Activated effector memory CD4-positive, alpha-beta T cell treated with Interleukin-2 at 50 U/mL for 16 hours (primary cell): ENCODE data around the gene SMARCA5.
A peak's percentile ranks its signal among the peaks of the same experiment; 100 is the strongest.

Experiments used
- DNase-seq: peaks from one replicate; pipeline ENCODE4 v3.0.0-alpha.2; 2020

The SMARCA5 gene

DNA sequence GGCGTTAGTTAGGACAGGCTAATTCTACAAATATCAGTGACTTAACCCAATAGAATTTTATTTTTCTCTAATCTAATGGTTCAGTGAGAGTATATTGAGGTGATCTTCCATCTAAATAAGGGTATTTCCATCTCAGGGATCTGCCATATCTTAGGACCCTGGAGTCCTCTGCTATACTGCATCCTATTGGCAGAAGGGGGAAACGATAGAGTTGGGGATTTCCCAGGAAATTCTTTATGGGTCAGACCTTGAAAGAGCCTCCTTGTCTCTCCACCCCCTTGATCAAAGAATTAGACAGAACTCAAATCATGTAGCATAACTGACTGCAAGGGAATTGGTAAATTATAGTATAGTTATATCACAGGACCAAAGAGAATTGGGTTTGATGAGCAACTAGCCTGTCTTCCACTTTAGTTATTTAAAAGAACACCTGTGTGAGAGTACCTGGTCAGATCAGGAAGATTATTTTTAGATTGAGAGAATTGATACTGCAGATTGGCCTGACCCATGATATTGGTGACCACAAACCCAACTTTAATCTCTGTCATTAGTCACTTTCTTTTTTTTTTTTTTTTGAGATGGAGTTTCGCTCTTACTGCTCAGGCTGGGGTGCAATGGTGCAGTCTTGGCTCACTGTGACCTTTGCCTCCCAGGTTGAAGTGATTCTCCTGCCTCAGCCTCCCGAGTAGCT, 25.6 kb downstream of the SMARCA5 start:
- no peak for DNase-seq

DNA sequence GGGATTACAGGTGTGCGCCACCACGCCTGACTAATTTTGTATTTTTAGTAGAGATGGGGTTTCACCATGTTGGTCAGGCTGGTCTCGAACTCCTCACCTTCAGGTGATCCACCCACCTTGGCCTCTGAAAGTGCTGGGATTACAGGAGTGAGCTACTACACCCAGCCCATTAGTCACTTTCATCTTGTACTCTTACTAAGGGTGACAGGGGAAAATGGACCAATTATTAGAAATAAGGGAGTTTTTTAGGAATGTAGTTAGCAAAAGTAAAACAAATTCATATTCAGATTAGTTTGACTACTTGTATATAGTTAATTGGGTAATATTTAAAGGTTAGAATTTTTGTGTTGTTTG, 26.1 kb downstream of the SMARCA5 start:
- DNase-seq: no peak

DNA sequence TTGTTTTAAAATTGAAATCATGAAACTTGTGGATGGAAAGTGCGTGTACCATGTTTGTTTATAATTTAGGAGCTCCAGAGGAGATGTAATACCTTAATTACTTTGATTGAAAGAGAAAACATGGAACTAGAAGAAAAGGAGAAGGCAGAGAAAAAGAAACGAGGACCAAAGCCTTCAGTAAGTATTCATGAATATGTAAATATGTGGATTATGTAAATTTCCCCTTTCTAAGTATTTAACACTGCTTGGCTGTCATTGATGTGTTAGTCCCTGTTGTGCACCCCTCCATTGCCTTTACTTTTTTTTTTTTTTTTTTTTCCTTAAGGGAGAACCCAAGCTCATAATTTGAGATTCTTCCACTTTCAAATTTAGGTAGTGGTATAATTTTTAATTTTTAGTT, 36.4 kb downstream of the SMARCA5 start:
- DNase-seq: no peak

DNA sequence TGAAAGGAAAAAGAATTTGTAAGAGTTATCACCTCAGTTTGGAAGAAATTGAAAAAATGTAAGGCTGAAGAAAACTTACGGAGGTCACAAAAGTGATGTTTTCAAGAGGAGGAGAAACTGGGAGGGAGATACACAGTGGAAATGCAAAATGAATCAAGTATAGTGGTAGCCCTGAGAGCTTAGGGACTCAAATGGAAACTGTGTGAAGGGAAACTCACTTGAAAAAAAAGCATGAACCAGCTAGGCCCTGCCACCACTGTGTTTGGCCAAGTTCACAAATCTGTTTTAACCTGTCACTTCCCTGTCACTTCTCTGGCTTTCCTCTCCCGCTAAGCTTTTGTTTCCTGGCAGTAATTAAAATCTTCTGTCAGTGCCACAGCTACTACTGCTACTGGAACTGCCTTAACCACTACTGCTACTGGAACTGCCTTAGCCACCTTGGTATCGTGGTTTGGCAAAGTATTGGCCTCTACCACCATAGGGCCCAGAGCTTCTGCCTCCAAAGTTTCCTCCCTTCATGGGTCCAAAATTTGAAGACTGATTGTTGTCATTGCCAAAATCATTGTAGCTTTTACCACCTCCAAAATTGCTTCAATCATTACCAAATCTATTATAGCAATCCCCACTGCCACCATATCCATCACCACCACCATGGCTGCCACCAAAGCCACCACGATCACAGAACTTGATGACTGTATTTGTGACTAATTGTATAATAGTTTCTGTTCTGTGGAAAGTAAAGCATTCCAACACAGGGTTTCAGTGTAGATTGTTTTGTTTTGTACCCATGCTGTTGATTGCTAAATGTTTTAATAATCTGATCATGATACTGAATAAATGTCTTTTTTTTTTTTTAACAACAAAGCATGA, 41.5 kb downstream of the SMARCA5 start:
- no peak for DNase-seq

DNA sequence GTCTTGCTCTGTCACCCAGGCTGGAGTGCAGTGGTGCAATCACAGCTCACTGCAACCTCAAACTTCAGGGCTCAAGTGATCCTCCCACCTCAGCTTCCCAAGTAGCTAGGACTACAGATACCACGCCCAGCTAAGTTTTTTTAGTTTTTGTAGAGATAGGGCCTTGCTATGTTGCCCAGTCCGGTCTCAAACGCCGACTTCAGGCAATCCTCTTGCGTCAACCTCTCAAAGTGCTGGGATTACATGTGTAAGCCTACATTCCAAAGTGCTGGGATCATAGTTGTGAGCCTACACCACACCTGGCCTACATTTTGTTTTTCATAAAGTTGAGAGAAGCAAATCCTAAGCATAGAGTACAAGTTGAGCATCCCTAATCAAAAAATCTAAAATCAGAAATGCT, 42.2 kb downstream of the SMARCA5 start:
- no peak for DNase-seq

DNA sequence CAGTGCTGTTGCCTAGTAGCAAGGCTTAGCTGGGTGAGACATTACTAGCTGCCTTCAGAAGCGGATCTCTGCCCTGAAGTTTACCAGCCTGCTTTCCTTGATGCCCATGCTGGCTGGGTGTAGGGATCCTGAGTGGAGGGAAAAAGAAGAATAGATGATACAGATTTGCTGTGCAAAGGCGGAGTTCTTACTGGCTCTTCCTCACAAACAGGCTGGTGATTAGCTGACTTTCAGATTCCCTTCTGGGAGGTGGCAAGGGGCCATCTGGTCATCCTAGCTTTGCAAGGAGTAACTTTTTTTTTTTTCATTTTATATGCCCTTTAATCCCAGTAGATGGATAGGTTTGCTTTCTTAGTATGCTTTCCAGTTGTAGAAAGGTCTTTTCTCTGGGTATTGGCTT, 44.8 kb downstream of the SMARCA5 start:
- DNase-seq: no peak

DNA sequence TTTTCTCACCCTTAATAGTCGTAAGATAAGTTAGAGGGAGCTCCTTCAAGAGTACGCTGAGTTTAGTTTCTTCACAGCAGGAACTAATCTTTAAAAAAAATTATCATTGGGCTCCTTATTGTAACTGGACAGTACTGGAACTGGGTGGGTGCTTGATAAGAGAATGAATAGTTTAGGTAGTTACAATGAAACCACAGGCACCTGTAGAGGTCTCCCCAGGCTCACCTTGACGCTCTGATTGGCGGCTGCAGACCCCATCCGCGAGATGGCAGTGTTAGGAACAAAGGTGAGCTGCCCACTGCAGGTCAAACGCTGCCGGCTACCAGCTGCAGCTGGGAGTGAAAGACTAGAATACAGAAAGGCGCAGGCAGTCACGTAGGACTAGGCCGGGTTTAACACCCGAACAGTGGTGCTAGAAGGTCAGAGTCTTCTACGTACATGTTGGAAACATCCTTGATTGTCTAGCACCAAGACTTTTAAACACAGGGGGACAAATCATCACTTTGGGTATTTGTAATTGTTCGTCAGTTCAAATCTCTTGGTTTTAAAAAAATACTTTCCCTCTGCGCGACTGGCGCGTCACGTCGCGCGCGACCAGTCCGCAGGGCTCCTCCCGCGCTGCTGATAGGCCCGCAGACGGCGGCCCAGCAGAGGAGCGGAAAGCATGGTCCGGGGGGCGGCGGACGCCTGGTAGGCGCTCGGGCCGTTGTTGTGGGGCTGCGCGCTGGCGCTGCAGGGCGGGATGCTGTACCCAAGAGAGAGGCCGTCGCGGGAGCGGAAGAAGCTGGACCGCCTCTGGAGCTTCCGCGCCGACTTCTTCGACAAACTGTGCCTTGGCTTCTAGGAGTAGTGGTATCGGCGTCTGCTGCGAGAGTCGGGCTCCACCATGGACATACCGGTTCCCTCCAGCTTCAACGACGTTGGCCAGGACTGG, 45.6 kb downstream of the SMARCA5 start:
- DNase-seq: peak; percentile 60

DNA sequence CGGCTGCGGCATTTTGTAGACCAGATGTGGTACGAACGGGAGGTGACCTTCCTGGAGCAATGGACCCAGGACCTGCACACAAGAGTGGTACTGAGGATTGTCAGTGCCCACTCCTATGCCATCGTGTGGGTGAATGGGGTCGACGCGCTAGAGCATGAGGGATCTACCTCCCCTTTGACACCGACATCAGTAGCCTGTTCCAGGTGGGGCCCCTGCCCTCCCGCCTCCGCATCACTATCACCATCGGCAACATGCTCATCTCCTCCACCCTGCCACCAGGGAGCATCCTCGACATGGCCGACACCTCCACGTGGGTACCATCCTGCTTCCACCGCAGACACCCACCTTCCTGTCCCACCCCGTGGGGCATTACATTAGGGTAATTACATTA, 46.2 kb downstream of the SMARCA5 start:
- DNase-seq: no peak

DNA sequence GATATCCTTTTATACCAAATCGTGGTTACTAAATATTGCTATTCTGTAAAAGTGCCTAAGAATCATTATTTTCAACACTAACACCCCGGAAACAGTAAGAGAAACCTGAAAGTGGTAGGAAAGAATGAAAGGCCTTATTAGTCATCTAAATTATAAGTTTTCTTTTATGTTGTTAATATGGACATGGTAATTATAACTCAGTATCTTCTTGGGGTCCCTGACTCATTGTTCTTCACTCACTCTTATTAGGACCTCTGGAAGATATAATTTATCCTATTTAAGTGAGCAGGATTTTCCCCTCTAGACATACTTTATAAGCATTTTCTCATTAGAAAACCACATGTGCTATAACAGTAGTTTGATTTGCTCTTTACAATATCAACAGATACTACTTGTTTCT, 51.0 kb downstream of the SMARCA5 start:
- no peak for DNase-seq

DNA sequence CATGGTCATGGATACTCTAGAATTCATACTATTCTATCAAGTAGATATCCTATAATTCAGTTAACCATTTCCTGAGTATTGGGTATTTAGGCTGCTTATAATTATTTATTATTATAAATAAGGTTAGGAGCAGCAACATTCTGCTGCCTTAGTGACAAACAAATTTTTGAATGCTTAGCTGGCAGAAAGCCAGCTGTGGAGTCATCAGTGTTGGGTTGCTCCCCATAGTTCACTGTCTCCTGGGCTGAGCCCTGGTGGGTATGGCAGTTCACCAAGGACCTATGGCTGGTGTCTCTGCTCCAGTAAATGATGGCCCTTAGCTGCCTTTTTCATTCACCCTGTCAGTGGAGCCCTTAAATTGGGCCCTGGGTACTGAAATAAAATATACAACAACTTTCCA, 61.8 kb downstream of the SMARCA5 start:
- no peak for DNase-seq

DNA sequence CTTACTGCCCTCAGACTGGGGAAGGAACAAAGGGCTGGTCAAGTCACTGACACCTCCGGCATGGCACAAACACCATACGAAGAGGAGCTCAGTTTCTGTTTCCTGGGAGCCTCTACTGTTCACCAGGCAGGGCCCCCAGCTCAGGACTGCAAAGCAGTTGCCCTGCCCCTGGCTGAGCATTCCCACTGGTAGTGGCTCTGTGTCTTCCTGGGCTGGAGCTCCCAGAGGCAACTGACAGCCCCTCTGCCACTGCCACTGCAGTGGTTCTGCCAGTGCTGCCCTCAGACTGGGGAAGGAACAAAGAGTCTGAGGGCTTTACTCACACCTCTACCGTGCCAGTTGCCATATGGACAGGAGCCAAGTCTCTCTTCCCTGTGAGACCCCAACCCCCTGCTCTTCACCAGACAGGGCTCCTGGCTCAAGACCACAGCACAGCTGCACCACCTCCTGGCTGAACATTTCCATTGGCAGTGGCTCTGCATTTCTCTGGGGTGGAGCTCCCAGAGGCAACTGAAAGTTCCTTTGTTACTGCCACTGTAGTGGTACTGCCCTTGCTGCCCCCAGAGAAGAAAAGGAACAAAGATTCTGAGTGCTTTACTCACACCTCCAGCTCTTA, 67.9 kb downstream of the SMARCA5 start:
- no peak for DNase-seq

DNA sequence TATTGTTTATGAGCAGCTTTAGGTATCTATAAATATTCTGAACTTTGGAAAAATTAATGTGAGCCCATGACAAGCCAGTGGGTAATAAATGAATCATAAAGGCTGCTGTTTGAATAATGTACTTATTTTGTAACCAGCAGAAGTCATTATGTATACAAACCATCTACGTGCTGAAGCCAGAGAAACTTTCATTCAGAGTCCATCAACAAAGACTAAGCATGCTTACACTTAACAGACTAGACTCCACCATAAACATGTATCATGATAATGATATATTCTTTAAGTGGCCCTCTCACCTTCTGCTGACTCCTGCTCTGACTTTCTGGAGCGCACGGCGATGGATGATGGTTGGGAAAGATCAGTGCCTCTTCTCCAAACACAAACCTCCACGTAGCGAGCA, 72.0 kb downstream of the SMARCA5 start:
- no peak for DNase-seq

DNA sequence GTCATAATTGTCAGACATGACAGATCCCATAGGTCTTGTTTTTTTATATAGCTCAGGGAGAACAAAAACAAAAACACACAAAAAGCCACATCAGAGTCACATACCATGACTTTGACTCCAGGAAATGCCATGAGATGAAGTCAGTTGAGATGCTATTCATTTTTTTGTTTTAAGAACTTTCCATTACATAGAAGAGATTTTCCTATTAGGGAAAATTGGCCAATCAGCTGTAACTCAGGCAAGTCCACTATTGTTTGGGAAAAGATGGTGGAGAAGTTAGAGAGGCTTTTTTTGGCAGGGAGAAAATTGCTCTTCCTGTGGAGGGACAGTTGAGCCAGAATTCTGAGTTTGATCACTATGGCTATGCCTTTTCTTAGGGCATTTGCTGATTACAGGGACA, 72.6 kb downstream of the SMARCA5 start:
- no peak for DNase-seq

DNA sequence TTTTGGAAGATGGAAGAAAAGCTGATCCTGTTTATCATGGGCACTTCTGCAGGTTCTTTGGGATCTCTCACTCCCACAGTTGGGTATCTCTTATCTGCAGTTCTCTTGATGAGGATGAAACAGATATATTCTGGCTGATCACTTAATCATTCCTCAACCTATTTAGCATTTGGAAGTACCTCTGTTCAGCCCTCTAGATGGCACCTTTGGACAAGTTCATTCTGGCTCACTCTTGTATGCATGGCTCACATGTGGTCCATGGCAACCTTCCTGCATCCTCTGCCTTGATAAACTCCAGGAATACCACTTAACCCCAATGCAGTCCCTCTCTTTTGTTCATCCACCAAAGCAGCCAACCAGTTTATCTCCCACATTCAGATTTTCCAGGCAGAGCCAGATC, 74.2 kb downstream of the SMARCA5 start:
- DNase-seq: no peak

DNA sequence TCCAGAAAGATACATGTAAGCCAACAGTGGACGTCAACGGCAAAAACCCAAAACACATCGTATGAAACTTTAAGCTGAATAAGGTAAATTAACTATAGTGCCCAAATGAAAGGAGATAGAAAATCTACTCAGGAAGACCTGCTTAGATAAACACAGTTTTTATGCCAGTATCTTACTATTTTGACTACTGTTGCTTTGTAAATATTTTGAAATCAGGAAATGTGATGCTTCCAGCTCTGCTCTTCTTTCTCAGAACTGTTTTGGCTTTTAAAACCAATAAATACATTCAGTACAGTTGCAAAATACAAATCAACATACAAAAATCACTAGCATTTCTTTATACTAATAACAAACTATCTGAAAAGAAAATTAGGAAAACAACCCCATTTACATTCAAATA, 83.8 kb downstream of the SMARCA5 start:
- DNase-seq: no peak

DNA sequence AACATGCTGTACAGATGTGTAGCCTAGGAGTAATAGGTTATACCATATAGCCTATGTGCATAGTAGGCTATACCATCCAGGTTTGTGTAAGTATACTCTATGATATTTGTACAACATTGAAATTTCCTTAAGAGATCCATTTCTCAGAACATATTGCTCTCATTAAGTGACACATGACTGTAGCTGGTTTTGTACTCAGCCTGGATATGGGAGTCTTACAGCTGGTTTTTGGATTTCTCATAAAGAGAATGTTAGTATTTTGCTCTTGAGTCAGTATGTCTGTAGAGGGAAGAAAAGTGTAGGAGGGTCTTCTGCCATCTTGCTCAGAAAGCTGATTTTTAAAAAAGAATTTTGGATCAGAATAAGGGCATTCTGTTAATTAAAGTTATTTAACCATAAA, 85.3 kb downstream of the SMARCA5 start:
- no peak for DNase-seq

DNA sequence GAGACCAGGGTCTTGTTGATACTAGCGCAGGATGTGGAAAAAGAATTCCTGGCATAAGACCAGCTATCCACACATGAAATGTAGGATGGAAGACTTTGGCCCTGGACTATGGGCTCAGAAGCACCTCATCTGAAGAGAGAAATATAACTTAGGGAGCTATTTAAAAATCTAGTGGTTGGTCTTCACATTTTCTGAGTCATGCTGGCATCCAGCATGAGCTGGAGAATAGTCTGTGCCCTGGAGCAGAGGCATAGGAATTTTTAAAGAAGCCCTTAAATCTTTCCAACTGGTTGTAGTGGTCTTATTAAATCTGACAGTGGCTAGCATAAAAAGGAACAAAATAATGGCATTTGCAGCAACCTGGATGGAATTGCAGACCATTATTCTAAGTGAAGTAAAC, 86.3 kb downstream of the SMARCA5 start:
- DNase-seq: no peak

DNA sequence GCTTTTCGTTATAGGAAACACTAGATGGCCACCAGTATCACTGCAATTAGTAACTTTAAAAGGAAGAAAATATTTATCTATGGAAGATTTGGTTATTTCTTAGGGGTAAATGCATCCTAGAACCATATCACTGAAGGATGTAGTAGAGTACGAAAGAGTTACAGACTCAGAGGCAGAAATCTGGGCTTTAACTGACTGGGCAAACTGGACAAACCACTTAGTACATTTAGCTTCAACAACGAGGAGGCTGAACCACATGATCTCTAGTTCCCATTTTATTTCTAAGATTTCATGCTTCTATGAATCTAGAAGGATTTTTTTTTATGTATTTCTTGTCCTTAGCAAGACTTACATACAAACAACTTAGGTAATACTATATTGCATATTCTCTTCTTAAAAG, 93.0 kb downstream of the SMARCA5 start:
- no peak for DNase-seq
